ENCODE data around the gene CASP6. TPM values are rescaled to one million over a fixed set of nuclear protein-coding genes. Genes with fewer than 3 reads are reported as not detected.

The CASP6 gene
- total and polyA plus RNA-seq, 2 of the 8 experiments (the other 6 are each of a cell fraction or from before 2014, with no cell fraction given), result 29.5 to 35.1 TPM

DNA sequence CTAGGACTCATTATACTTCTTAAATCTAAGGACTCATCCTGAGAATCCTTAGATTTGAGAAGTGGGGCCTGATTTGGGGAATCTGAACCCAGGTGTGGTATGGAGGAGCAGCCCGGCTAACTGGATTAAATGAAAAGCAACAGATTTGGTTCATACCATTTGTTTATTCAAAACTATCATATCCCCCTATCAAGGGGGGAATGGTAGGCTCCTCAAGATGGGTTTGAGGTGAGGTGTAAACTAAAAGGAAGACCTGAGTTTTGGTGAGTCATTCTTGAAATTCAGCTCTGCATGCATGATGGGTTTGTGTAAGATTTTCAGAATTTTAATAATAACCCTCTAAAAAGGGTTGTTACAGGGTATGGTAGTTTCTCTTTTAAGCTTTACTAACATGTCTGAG, 53.4 kb downstream of the CASP6 start (continued):
- no peak for TF ChIP-seq JUND (IDR thresholded peaks at IDR 0.05; ENCODE audit: low read length)
- TF ChIP-seq EP300 (IDR thresholded peaks at IDR 0.05; ENCODE audit: borderline replicate concordance in 1 of 2, low read depth in 2 of 2, low read length in 2 of 2), result no peak
- no peak for TF ChIP-seq SRF (IDR thresholded peaks at IDR 0.05; ENCODE audit: low read depth, low read length)
